SK-N-MC (cell line): ENCODE measurements around the gene CLTB.

Experiments
- EZH2 ChIP-seq: fragments of 200-600 bp; sonication (generic); IDR thresholded peaks from one replicate; pipeline ENCODE4 v1.6.1; 2017; ENCODE audit warnings: antibody characterized with exemption
- FOXP2 ChIP-seq: optimal IDR thresholded peaks from 2 replicates; pipeline ENCODE3; 2011; ENCODE audit warnings: mild to moderate bottlenecking, moderate library complexity; ENCODE audit not compliant: insufficient read depth; ENCODE audit errors: extremely low read length, control extremely low read depth
- POLR2AphosphoS5 ChIP-seq: IDR thresholded peaks from 2 replicates; pipeline ENCODE4 v1.6.1; 2012; ENCODE audit warnings: mild to moderate bottlenecking, low read depth, low read length, borderline replicate concordance

- TF ChIP-seq POLR2AphosphoS5 (no peak), EZH2 (no peak), FOXP2 (no peak)
Observed at GRCh38 chr5:176350416-176350815, 65.9 kb downstream of the CLTB start.
